Natural killer cell (primary cell): ENCODE data around the gene NPR3. TPM values are rescaled to one million over a fixed set of nuclear protein-coding genes. Genes with fewer than 3 reads are reported as not detected.

Experiments used
- ATAC-seq, 3 donors: fragments of 150-1000 bp in 2 of 3; fragments of 200-7000 bp in 1 of 3; cut with Tn5 transposase; 1 replicate in 1 of 3; 2 replicates in 2 of 3; pipeline ENCODE4 v1.10.0; 2021; ENCODE audit warnings: mild to moderate bottlenecking in 2 of 3, moderate library complexity in 2 of 3
- DNase-seq, 2 donors: peaks; one replicate each; pipeline versions ENCODE4 v3.0.0 to v3.0.0-alpha.2; 2013 to 2021; ENCODE audit warnings: mixed read lengths in 1 of 2
- H3K27ac ChIP-seq: one replicate; pipeline ENCODE4 v1.5.1; 2013; ENCODE audit warnings: mild to moderate bottlenecking, low read length
- H3K27me3 ChIP-seq: one replicate; pipeline ENCODE4 v1.6.1; 2013; ENCODE audit warnings: low read length; ENCODE audit not compliant: control insufficient read depth, insufficient read depth
- H3K36me3 ChIP-seq: one replicate; pipeline ENCODE4 v1.6.1; 2013; ENCODE audit warnings: low read length; ENCODE audit not compliant: control insufficient read depth, insufficient read depth
- H3K4me1 ChIP-seq: one replicate; pipeline ENCODE4 v1.6.1; 2013; ENCODE audit warnings: low read length; ENCODE audit not compliant: control insufficient read depth, insufficient read depth
- H3K4me3 ChIP-seq: one replicate; pipeline ENCODE4 v1.5.1; 2013; ENCODE audit warnings: low read length
- H3K9me3 ChIP-seq: one replicate; pipeline ENCODE4 v1.6.1; 2013; ENCODE audit warnings: low read length; ENCODE audit not compliant: control insufficient read depth, insufficient read depth
- H3K27ac Mint-ChIP-seq, 2 donors: one replicate each; pipeline ENCODE4 v1.8.0; 2022; ENCODE audit warnings: mild to moderate bottlenecking in 2 of 2, mixed read lengths in 2 of 2, moderate library complexity in 1 of 2
- H3K27me3 Mint-ChIP-seq, 2 donors: one replicate each; pipeline ENCODE4 v1.8.0; 2022; ENCODE audit warnings: low read depth in 2 of 2, mixed read lengths in 2 of 2
- H3K36me3 Mint-ChIP-seq: one replicate; pipeline ENCODE4 v1.8.0; 2022; ENCODE audit warnings: mixed read lengths
- H3K4me1 Mint-ChIP-seq, 2 donors: one replicate each; pipeline ENCODE4 v1.8.0; 2022; ENCODE audit warnings: mixed read lengths in 2 of 2
- H3K4me3 Mint-ChIP-seq: one replicate; pipeline ENCODE4 v1.8.0; 2022; ENCODE audit warnings: mild to moderate bottlenecking, moderate library complexity, mixed read lengths
- H3K9me3 Mint-ChIP-seq, 2 donors: one replicate each; pipeline ENCODE4 v1.8.0; 2022; ENCODE audit warnings: mixed read lengths in 2 of 2
- CTCF ChIP-seq: fragments of 200-600 bp; IDR thresholded peaks from one replicate; pipeline ENCODE4 v1.8.0; 2022; ENCODE audit warnings: antibody characterized with exemption
- WGBS: methylation state at CpG from one replicate; pipeline ENCODE4 v1.1.7; 2013; ENCODE audit warnings: missing lambda C conversion rate; ENCODE audit not compliant: insufficient coverage; 5-methylcytosine and 5-hydroxymethylcytosine counted together
- intact Hi-C: fragments of 100-400 bp; cut with micrococcal nuclease; formaldehyde crosslinking; loops from one replicate; pipeline ENCODE4 v1.14.2; 2022
- total RNA-seq, 4 donors: library from RNA; stranded (reverse); fragments of 120-200 nt in 1 of 4; gene quantifications; one replicate each; pipeline versions ENCODE4 v1.2.3 to v1.2.4, GENCODE V29; 2013 to 2022

The NPR3 gene
- total RNA-seq, 3 donors from 2014 or later (not counting 1 experiment from before 2014, with no cell fraction given): 0.23 TPM; not detected in 2

- Histone ChIP-seq H3K27me3 (no peaks in the 10 kb centered on the region), H3K9me3 (no peaks in the 10 kb centered on the region), H3K36me3 (no peaks in the 10 kb centered on the region), H3K4me1 (peaks cover 7% of the 10 kb centered on the region), H3K4me3 (no peak overlapping the region), H3K27ac (no peak overlapping the region)
- no peak overlapping the region for H3K4me3 Mint-ChIP-seq
- intact Hi-C loops: no loop called here
- no peak for TF ChIP-seq CTCF
- WGBS: 100% methylated on average over 1 of the region's 1 CpG
- no peaks in the 10 kb centered on the region for H3K36me3 Mint-ChIP-seq
- H3K4me1 Mint-ChIP-seq: peaks cover 25 to 26% of the 10 kb centered on the region in 2 donors
- peaks cover 7 to 8% of the 10 kb centered on the region in 2 donors for H3K27me3 Mint-ChIP-seq
- H3K27ac Mint-ChIP-seq: no peak overlapping the region
- ATAC-seq (no peak), DNase-seq (no peak)
- H3K9me3 Mint-ChIP-seq: no peaks in the 10 kb centered on the region
Measured at GRCh38 chr5:32833127-32833526, 122.0 kb downstream of the NPR3 start.

GRCh38 chr5:32833663-32834062, 122.5 kb downstream of the NPR3 start:
- H3K4me1 Mint-ChIP-seq: peaks cover 25 to 26% of the 10 kb centered on the region in 2 donors
- intact Hi-C loops: no loop called here
- Histone ChIP-seq H3K4me3 (no peak overlapping the region), H3K27me3 (no peaks in the 10 kb centered on the region), H3K27ac (no peak overlapping the region), H3K36me3 (no peaks in the 10 kb centered on the region), H3K4me1 (peaks cover 7% of the 10 kb centered on the region), H3K9me3 (no peaks in the 10 kb centered on the region)
- peak overlapping the region in 1 of 2 donors; percentile 12 for H3K27ac Mint-ChIP-seq
- ATAC-seq (peak in 1 of 3 donors; percentile 43), DNase-seq (no peak)
- H3K4me3 Mint-ChIP-seq: peak overlapping the region; percentile 17
- no peaks in the 10 kb centered on the region for H3K9me3 Mint-ChIP-seq
- H3K36me3 Mint-ChIP-seq: no peaks in the 10 kb centered on the region
- H3K27me3 Mint-ChIP-seq: peaks cover 7 to 8% of the 10 kb centered on the region in 2 donors
- TF ChIP-seq CTCF: no peak

GRCh38 chr5:32834251-32834650, 123.1 kb downstream of the NPR3 start:
- Mint-ChIP-seq H3K4me3 (no peak overlapping the region), H3K27me3 (peaks cover 6 to 8% of the 10 kb centered on the region in 2 donors), H3K36me3 (no peaks in the 10 kb centered on the region), H3K9me3 (no peaks in the 10 kb centered on the region), H3K27ac (peak overlapping the region in 1 of 2 donors; percentile 12), H3K4me1 (peaks cover 25 to 26% of the 10 kb centered on the region in 2 donors)
- DNase-seq (no peak), ATAC-seq (no peak)
- H3K27me3 ChIP-seq: no peaks in the 10 kb centered on the region
- no peak overlapping the region for H3K4me3 ChIP-seq
- no peak overlapping the region for H3K27ac ChIP-seq
- H3K9me3 ChIP-seq: no peaks in the 10 kb centered on the region
- WGBS: 17% methylated on average over 2 of the region's 3 CpGs
- TF ChIP-seq CTCF: no peak
- H3K4me1 ChIP-seq: peaks cover 7% of the 10 kb centered on the region
- no peaks in the 10 kb centered on the region for H3K36me3 ChIP-seq
- intact Hi-C loops: no loop called here

- intact Hi-C loops: no loop called here
- ATAC-seq (no peak), DNase-seq (no peak)
- Histone ChIP-seq H3K27me3 (no peaks in the 10 kb centered on the region), H3K4me1 (peaks cover 7% of the 10 kb centered on the region), H3K9me3 (no peaks in the 10 kb centered on the region), H3K27ac (no peak overlapping the region), H3K36me3 (no peaks in the 10 kb centered on the region), H3K4me3 (no peak overlapping the region)
- Mint-ChIP-seq H3K36me3 (no peaks in the 10 kb centered on the region), H3K9me3 (no peaks in the 10 kb centered on the region), H3K4me3 (no peak overlapping the region), H3K4me1 (peaks cover 25 to 26% of the 10 kb centered on the region in 2 donors), H3K27me3 (peaks cover 6 to 8% of the 10 kb centered on the region in 2 donors), H3K27ac (no peak overlapping the region)
- TF ChIP-seq CTCF: no peak
- 89% methylated on average over 5 of the region's 5 CpGs for WGBS
Measured at GRCh38 chr5:32836176-32836575, 125.1 kb downstream of the NPR3 start.
